ENCODE results near the gene PITX2.

Gene PITX2

GRCh38 chr4:110636171-110636679 lies 13.3 kb upstream of the PITX2 start:
- no peak for DNase-seq

GRCh38 chr4:110635163-110635865 lies 12.4 kb upstream of the PITX2 start:
- DNase-seq, result no peak

GRCh38 chr4:110634350-110635162 lies 11.7 kb upstream of the PITX2 start:
- DNase-seq, result no peak

GRCh38 chr4:110633358-110634341 lies 10.8 kb upstream of the PITX2 start:
- DNase-seq, result no peak

- DNase-seq, result no peak
These were observed 9.9 kb upstream of the PITX2 start for GRCh38 chr4:110632506-110633357.

GRCh38 chr4:110631584-110632505 lies 9.0 kb upstream of the PITX2 start:
- DNase-seq, result peak; percentile 83

- DNase-seq, result no peak
These were observed 8.0 kb upstream of the PITX2 start for GRCh38 chr4:110630688-110631402.

- DNase-seq, result no peak
These were observed 7.2 kb upstream of the PITX2 start for GRCh38 chr4:110629780-110630687.

- DNase-seq, result no peak
These were observed 6.4 kb upstream of the PITX2 start for GRCh38 chr4:110629214-110629754.

- no peak for DNase-seq
These were observed 5.9 kb upstream of the PITX2 start for GRCh38 chr4:110628663-110629213.

GRCh38 chr4:110627977-110628662 lies 5.2 kb upstream of the PITX2 start:
- no peak for DNase-seq

- no peak for DNase-seq
These were observed 3.8 kb upstream of the PITX2 start for GRCh38 chr4:110626532-110627153.

GRCh38 chr4:110625576-110626257 lies 2.8 kb upstream of the PITX2 start:
- no peak for DNase-seq

GRCh38 chr4:110624904-110625494 lies 2.1 kb upstream of the PITX2 start:
- DNase-seq, result no peak

- DNase-seq, result no peak
These were observed 1.5 kb upstream of the PITX2 start for GRCh38 chr4:110624398-110624780.

GRCh38 chr4:110623718-110624397 lies 981 bp upstream of the PITX2 start:
- no peak for DNase-seq
